Left cardiac atrium (tissue), 4 donors: Measurements from ENCODE around the gene FMNL2. TPM values are rescaled to one million over a fixed set of nuclear protein-coding genes. Genes with fewer than 3 reads are reported as not detected.

Experiments used
- ATAC-seq, 2 donors: fragments of 200-7000 bp; cut with Tn5 transposase; one replicate each; pipeline ENCODE4 v1.9.1; 2020; ENCODE audit warnings: mild to moderate bottlenecking in 2 of 2, moderate library complexity in 2 of 2
- DNase-seq: peaks from one replicate; pipeline ENCODE4 v3.0.0-alpha.2; 2020
- intact Hi-C, 2 donors: fragments of 100-400 bp; cut with DNase I; formaldehyde crosslinking; loops; one replicate each; pipeline versions ENCODE4 v1.14.1 to v1.15.1; 2022 to 2023
- total RNA-seq, 2 donors: library from RNA; stranded (reverse); fragmentation: NEBNext Ultra II Directional; extraction: Animal tissue kit (Norgen Biotek cat#: 25700); gene quantifications; one replicate each; pipeline ENCODE4 v1.2.1, GENCODE V29; 2021
- donor health status: DM: no; HTN: yes; CAD: no.
- donor health status: DM: no; HTN: yes; CAD: no; lungs with severe emphysema.
- donor health status: DM: yes; HTN: yes; CAD: no.
- donor health status: Dilated cardiomyopathy.

Gene FMNL2
- total RNA-seq, 2 donors from 2014 or later: 11.3 to 16.6 TPM

- ATAC-seq (no peak), DNase-seq (no peak)
- intact Hi-C loops: no loop called here
Measured at GRCh38 chr2:152555048-152555447, 220.1 kb downstream of the FMNL2 start.

GRCh38 chr2:152556506-152556905 is 221.5 kb downstream of the FMNL2 start:
- intact Hi-C loops: no loop called here
- no peak for DNase-seq
- ATAC-seq: no peak

DNA sequence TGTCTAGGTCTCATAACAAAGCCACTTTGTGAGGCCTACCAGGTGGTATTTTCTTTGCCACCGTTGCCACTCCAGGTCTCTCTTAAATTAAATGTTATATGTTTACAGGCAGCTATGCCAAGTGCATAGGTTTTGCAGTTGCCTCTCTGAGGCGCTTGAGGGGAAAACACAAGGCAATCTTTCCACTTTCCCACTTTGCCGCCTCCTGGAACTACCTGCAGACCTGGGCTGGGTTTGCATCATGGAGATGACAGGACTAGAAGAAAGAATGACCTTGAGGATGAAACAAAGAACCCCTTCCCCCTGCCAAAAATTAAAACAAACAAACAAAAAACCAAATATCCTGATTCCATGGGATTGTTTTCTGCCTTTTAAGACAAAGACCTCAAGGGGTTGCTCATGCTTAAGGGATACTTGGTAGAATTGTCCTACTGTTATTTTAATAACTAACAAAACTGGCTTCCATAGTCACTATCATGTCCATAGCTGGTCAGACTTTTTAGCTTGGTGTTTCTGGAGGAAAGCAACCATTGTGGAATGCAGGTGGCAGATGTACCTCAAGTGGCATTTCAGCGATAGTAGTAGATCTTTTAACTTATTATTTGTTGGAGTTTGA is 222.4 kb downstream of the FMNL2 start:
- DNase-seq: no peak
- ATAC-seq: no peak
- intact Hi-C loops: no loop called here

DNA sequence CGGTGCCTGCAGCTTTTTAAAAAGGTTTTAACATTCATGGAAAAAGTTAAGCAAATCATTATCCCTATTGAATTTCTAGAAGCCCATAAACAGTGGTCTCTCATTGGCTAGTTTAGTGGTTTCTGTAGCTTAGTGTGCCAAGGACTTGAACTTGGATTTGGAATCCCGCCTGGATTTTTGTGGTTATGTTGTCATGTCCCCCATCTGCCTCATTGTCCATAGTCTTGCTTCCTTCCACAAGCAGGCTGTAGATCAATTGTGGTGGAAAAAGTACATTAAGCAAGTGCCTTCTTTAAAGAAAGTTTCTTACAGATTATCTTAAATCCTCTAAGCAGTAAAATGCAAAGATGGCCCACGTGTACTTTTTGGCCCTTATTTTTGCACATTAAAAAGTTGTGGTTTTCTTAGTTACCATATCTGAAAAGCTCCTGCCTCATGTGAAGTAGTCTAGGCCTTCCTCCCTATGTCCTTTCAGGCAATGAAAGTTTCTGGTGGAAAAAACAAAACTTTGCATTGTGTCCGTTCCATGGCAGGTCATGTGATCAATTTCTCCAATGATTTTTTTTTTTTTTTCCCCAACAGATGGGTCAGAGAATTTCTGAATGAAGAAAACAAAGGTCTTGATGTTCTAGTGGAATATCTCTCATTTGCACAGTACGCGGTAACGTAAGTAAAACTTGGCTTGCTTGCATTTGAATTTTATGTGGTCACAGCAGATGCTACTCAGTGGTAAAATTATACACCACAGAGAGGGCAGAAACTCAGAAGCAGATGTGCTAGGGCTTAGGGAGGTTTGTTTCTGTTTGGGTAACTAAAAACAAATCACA is 223.4 kb downstream of the FMNL2 start:
- ATAC-seq (no peak), DNase-seq (no peak)
- intact Hi-C loops: no loop called here

DNA sequence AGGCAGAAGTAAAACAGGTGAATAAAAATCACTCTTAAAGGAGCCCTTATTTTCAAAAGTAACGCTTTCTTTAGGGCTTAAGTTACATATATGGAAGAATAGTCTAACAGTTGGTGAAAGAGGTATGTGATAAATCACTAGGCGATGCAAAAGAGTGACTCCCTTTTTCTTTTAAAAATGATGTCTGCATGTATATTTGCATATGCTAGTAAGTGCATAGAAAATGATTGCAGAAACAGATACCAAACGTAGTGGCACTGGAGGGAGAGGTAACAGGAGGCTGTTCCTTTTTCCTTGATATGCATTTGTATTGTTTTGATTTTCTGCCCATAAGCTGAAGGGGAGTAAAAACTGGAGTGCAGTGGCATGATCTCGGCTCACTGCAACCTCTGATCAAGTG is 224.0 kb downstream of the FMNL2 start:
- intact Hi-C loops: no loop called here
- ATAC-seq (no peak), DNase-seq (no peak)

DNA sequence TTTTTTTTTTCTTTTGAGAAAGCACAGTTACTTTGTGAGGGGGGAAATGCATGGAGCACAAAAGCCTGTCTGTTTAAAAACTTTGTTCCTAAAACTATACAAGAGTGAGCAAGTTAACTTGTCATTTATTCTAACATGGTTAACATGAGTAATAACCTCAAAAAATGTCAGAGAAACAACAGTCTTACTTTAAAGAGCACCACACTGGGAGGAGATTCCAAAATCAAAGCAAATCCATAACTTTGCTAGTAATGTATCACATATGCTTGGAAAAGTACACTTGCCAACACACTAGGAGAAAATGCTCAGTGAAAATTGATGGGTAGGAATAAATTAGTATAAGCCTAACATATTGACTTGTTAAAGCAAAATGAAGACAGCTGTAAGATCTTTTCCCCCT is 225.2 kb downstream of the FMNL2 start:
- intact Hi-C loops: no loop called here
- DNase-seq (no peak), ATAC-seq (no peak)

DNA sequence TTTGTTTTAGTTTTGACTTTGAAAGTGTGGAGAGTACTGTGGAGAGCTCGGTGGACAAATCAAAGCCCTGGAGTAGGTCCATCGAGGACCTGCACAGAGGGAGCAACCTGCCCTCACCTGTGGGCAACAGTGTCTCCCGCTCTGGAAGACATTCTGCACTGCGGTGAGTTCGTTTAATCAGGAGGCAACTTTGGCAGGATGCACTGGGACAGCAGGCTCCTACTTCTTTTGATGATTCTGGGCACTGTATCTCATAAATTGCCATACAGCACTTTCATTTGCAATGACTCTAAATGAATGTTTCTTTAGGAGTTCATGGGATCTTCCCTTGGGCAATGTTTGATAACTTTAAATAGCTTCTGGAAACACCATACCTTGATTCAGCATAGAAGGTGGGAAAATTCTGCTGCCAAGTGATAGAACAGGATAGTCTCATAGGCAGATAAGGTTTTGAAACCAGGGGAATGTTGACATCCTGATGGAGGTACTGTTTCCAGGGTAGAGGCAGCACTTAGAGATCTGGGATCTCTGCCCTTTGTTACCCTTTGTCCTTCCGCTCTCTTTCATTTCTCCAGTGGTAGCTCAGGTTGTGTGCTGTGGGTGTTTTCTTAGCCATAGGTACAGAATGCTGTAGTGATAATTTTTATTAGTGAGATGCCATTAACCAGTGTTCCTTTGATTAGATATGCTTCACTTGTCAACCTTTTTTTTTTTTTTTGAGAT is 226.1 kb downstream of the FMNL2 start:
- intact Hi-C loops: no loop called here
- ATAC-seq (no peak), DNase-seq (no peak)

GRCh38 chr2:152562198-152562884 is 227.4 kb downstream of the FMNL2 start:
- intact Hi-C loops: no loop called here
- ATAC-seq: no peak

GRCh38 chr2:152563764-152564163 is 228.8 kb downstream of the FMNL2 start:
- no peak for ATAC-seq
- intact Hi-C loops: no loop called here
- DNase-seq: no peak

More at GRCh38 chr2:152562198-152562884, 227.4 kb downstream of the FMNL2 start:
- no peak for DNase-seq

GRCh38 chr2:152564754-152565551 is 230.0 kb downstream of the FMNL2 start:
- no peak for ATAC-seq
- intact Hi-C loops: no loop called here
- DNase-seq: no peak

GRCh38 chr2:152565884-152566727 is 231.1 kb downstream of the FMNL2 start:
- DNase-seq (no peak), ATAC-seq (no peak)
- intact Hi-C loops: no loop called here

DNA sequence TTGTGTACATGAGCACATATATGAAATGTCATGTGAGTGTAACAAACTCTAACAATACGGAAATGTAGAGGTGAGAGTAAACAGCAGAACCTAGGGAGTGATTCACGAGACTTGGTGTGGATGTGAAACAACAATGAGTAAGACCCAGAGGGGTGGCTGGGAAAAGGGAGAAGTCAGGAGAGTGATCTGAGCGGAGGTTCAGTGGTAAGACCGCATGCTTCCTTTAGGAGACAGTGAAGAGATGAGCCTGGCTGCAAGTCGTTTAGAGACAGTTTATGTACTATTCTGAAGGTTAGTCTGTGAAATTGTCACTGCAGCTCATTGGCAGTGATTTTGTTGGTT is 231.7 kb downstream of the FMNL2 start:
- intact Hi-C loops: no loop called here
- peak in 1 of 2 donors; percentile 40 for ATAC-seq
- DNase-seq: no peak

GRCh38 chr2:152568531-152568930 is 233.6 kb downstream of the FMNL2 start:
- DNase-seq: no peak
- no peak for ATAC-seq
- intact Hi-C loops: no loop called here

- intact Hi-C loops: no loop called here
- ATAC-seq (no peak), DNase-seq (no peak)
Measured at GRCh38 chr2:152569186-152569585, 234.2 kb downstream of the FMNL2 start.

DNA sequence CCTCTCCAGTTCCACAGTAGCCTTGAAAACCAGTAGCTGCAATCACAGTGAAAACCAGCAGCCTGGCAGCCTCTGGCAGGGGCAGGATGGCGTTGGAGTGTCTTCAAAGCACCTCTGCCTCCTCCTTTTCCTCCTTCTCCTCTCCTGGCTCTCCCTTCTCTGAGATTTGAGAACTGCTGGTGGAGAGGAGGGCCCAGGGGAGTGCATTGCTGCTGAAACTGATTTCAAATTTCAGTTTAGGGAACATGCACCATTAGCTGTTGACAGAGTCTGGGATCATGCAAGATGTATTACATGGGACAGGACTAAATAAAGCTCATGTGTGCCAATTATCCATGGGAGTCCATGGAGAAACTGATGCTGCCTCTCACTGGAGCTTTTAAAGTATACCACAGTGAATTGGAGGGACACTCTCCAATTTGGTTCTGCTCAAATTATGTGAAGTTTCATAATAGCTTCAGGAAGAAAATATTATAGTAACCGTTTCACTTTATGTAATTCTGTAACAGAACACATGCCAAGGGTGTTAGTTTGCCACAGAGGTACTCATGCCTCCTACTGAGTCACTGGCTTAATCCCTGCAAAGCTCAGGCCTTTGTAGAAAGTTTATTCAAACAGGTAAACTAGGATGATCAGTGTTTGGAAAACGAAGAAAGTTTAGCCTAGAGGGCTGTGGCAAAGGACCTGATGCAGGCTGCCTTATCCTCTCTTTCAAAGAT is 236.2 kb downstream of the FMNL2 start:
- intact Hi-C loops: no loop called here
- peak; percentile 50 to 96 for ATAC-seq
- peak; percentile 28 for DNase-seq

DNA sequence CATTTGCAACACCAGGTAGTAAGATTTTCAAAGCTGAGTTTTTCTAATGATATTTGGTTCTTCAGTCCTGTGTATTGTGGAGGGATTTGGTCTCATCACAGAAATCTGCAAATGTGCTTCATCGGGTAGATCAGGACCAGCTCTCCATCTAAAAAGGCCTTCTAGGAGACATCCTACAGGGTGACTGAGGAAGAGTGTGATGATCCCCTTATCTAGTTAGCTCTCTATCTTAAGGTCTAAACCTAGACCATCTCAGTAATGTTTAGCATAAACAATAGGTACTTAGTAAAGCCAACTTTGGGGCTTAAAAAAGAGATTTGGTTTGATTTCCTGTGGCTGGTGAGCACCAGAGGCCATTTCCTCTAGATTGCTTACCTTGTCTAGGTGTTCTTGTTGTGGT is 237.1 kb downstream of the FMNL2 start:
- DNase-seq (no peak), ATAC-seq (no peak)
- intact Hi-C loops: no loop called here

GRCh38 chr2:152573168-152573567 is 238.2 kb downstream of the FMNL2 start:
- peak in 1 of 2 donors; percentile 74 for ATAC-seq
- intact Hi-C loops: no loop called here

More at GRCh38 chr2:152573168-152573567, 238.2 kb downstream of the FMNL2 start:
- DNase-seq: no peak
